ENCODE data around the gene SLC5A8.

GRCh38 chr12:101238800-101239329 is 28.8 kb upstream of the SLC5A8 start:
- TF ChIP-seq CTCF (conservative IDR thresholded peaks at IDR 0.05; ENCODE audit: low read depth, low read length) (no peak), EZH2 (IDR thresholded peaks at IDR 0.05; ENCODE audit: borderline replicate concordance, low read depth, low read length, poor library complexity, severe bottlenecking) (no peak)
